ENCODE data around the gene FBXW10. TPM values are rescaled to one million over a fixed set of nuclear protein-coding genes. Genes with fewer than 3 reads are reported as not detected.
"Not testable (repeated sequence)": the region's sequence is repeated elsewhere in the genome, so short reads cannot be mapped to it uniquely, and the experiment has no call there.

FBXW10 gene
- polyA plus RNA-seq, 3 donors, result 0.58 to 0.94 (median 0.74) TPM

- not testable (repeated sequence) for DNase-seq (ENCODE audit: low read depth in 3 of 3, low spot score in 2 of 3)
Observed at GRCh38 chr17:18747501-18747900, 3.6 kb downstream of the FBXW10 start.

DNA sequence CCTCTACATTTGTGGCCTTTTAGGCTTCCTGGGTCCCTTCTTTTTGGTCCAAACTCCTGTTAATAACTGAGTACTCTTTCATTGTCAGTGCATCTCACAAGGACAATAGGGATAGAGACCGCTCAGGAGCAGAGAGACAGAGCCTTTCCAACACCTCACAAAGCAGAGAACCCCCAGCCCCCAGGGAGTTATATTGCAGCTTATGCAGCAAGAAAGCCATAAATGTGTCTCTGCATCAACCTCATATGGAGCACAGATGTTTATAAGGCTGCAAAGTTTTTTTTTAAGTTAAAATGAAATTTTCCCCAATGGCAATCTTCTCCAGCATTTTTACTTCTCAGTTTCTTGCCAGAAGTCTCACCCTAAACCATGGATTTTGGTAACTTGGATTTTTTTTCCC is 6.4 kb downstream of the FBXW10 start:
- not testable (repeated sequence) for DNase-seq (ENCODE audit: low read depth in 3 of 3, low spot score in 2 of 3)

DNA sequence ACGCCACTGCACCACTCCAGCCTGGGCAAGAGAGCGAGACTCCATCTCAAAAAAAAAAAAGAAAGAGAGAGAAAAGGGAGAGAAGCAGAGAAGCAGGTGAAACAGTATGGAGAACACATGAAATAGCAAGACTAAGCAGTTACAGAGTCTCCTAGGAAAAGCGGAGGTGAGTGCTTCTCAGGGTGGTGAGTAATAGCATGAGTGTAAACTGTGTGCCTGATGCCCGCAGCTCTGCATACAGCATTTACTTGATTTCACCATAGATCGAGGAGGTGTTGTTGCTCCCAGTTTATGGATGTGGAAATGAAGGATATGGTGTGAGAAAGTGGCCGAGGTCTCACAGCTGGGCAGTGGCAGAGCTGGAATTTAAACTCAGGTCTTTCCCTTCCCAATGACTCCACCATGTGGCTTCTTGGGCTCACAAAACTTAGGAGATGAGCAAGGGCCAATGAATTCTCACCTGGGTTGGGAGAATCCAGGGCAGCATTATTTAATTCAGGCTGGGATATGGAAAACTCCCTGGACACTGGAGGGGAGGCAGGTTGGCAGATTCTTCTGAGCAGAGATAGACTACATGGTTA is 10.1 kb downstream of the FBXW10 start:
- DNase-seq (ENCODE audit: low read depth in 3 of 3, low spot score in 2 of 3), result not testable (repeated sequence)

GRCh38 chr17:18755969-18756368 is 12.1 kb downstream of the FBXW10 start:
- not testable (repeated sequence) for DNase-seq (ENCODE audit: low read depth in 3 of 3, low spot score in 2 of 3)

GRCh38 chr17:18757368-18758044 is 13.7 kb downstream of the FBXW10 start:
- not testable (repeated sequence) for DNase-seq (ENCODE audit: low read depth in 3 of 3, low spot score in 2 of 3)

DNA sequence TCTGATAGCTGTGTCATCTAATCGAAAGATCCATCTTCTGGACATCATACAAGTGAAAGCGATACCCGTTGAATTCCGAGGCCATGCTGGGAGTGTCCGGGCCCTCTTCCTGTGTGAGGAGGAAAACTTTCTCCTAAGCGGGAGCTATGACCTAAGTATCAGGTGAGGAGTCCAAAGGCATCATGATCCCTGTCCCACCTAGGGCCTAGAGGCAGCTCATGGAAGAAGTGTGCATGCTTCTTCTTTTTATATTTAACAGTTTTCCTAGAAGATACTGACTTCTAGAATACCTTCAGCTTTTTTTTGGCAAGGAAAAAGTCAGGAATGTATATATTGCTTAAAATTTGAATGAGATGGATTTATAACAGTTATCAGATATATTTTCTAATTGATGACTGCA is 14.5 kb downstream of the FBXW10 start:
- DNase-seq (ENCODE audit: low read depth in 3 of 3, low spot score in 2 of 3), result not testable (repeated sequence)

- DNase-seq (ENCODE audit: low read depth in 3 of 3, low spot score in 2 of 3), result not testable (repeated sequence)
Observed at GRCh38 chr17:18760221-18760620, 16.4 kb downstream of the FBXW10 start.

DNA sequence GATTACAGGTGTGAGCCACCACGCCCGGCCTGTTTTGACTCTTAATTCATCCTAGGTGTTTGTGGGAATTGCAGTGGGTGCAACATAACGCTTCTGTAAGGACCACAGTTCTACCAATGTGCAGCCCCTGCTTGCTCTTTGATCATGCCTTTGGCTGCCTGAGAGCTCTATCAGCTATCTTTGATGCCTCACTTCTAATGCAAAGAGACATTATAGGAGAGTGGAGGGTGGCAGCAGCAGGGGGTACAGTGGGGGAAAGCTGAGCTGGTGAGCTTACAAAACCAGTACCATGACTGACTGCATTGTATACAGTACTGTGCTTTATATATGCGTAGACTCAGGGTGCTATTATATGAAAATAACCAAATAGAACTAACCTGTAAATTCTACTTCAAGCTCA is 26.7 kb downstream of the FBXW10 start:
- DNase-seq (ENCODE audit: low read depth in 3 of 3, low spot score in 2 of 3), result not testable (repeated sequence)

DNA sequence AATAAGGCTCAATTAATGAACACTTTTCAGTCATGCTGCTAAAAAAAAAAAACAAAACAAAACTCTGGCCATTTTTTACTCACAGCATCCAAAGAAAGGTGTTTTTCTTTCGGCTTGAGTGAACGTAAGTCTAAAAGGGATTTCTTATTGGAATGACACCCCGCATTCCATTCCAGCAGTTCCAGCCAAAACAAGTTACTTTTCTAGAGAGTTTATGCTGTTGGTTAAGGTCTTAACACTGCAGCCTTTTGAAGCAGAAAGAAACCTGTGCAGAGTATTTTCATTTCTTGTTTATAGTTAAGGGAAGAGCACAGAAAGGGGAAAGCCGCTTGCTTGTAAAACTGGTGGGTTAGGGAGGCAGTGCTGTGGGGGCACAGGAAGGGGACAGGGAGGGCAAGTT is 27.2 kb downstream of the FBXW10 start:
- not testable (repeated sequence) for DNase-seq (ENCODE audit: low read depth in 3 of 3, low spot score in 2 of 3)

DNA sequence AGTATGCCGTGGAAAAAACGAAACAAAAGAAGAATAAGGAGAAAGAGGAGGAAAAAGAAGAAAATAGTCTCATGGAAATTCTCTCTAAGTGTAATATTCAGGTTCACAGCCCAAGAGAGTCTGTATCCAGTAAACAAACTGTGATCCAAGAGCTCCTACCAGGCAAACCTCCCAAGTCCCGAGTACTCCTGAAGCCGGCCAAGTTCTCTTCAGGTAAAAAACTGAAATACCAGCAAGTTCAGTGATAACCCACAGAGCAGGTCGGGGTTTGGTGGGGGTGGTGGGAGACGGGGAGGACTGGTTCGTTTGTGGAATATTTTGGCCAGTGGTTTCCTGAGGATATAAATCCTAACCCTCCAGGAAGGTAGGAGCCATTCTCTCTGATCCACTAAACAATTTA is 28.6 kb downstream of the FBXW10 start:
- no peak for DNase-seq (ENCODE audit: low read depth in 3 of 3, low spot score in 2 of 3)

DNA sequence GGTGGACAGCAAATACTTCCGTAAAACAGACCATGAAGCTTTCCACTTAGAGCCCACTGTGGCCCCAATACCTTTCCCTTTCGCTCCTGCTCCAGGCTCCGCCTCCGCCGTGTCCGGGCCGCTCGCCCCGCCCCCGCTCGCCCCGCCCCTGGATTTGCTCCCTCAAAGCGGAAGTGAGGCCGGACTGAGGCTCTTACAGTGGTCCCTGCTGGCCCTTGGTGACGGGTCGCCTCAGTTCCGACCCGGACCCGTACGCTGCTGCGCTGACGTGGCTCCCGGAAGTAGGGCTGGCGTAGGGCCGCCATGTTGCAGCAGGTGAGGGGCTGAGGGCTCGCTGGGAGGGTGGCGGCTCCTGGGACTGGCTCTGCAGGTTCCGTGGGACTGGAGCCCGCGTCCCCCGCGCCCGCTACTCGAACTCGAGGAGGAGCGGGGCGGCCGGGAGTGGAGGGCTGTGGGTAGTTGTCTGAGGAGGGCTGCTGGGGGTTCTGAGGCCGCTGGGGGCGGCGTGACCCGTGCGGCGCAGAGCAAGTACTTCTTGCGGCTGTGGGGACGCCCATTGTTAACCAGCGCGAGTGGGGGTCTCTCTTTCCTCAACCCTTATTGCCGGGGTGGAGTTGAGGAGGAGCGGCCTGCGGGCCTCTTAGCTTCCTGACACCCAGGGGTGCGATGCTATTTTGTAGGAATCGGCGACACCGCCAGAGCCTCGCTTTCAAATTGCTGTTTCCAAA is 37.3 kb downstream of the FBXW10 start, which contains the start of gene TVP23B:
Gene TVP23B, plus strand, starts transcription at position 193 of the 728 bp plus-strand sequence. Its CDS starts 111 bp downstream, at position 304.
- peak; percentile 76 to 87 (median 76) for DNase-seq (ENCODE audit: low read depth in 3 of 3, low spot score in 2 of 3)

DNA sequence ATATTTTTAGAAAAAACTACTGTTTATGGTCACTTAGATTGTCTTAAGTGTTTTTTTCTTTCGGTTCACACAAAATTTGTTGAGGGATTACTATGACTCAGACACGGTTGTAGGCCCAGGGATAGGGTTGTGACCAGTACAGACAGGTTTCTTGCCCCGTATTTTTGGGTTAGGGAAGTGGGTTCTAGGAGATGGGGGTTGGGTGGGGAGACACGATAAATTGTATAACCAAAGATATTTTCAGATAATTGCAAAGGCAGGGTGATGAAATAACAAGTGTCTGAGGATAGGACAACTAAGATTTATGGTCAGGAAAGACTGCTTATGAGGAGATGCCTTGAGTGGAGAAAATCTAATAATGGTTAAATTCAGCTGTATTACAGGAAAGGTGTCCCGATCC is 38.0 kb downstream of the FBXW10 start:
- not testable (repeated sequence) for DNase-seq (ENCODE audit: low read depth in 3 of 3, low spot score in 2 of 3)

- DNase-seq (ENCODE audit: low read depth in 3 of 3, low spot score in 2 of 3), result not testable (repeated sequence)
Observed at GRCh38 chr17:18785933-18786332, 42.1 kb downstream of the FBXW10 start.

- DNase-seq (ENCODE audit: low read depth in 3 of 3, low spot score in 2 of 3), result not testable (repeated sequence)
Observed at GRCh38 chr17:18786890-18787289, 43.0 kb downstream of the FBXW10 start.

GRCh38 chr17:18791402-18791801 is 47.5 kb downstream of the FBXW10 start:
- not testable (repeated sequence) for DNase-seq (ENCODE audit: low read depth in 3 of 3, low spot score in 2 of 3)

GRCh38 chr17:18794841-18795240 is 51.0 kb downstream of the FBXW10 start:
- not testable (repeated sequence) for DNase-seq (ENCODE audit: low read depth in 3 of 3, low spot score in 2 of 3)

DNA sequence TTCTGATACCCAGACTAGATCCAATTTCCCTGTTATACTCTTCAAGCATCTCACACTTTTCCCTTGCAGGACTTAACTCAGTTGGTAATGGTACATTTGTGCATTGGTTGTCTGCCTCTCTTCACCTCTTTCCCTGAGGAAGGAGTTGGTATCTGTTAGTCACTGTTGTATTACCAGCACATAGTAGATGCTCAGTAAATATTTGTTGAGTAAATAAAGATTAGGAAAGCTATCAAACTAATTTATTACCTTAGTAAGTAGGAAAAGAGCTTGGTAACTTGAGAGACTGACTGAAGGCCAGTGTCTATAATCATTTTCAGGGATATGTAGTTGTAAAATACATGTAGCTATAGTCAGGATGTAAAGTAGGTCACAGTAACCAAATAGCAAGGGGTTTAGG is 53.0 kb downstream of the FBXW10 start:
- not testable (repeated sequence) for DNase-seq (ENCODE audit: low read depth in 3 of 3, low spot score in 2 of 3)

- not testable (repeated sequence) for DNase-seq (ENCODE audit: low read depth in 3 of 3, low spot score in 2 of 3)
Observed at GRCh38 chr17:18803458-18804245, 59.8 kb downstream of the FBXW10 start.

GRCh38 chr17:18815924-18816323 is 72.1 kb downstream of the FBXW10 start:
- not testable (repeated sequence) for DNase-seq (ENCODE audit: low read depth in 3 of 3, low spot score in 2 of 3)

- DNase-seq (ENCODE audit: low read depth in 3 of 3, low spot score in 2 of 3), result peak; percentile 14 to 27 (median 17)
Observed at GRCh38 chr17:18816489-18817371, 72.9 kb downstream of the FBXW10 start.

Measured in right renal cortex interstitium (tissue), 3 donors.